Neural progenitor cell (in vitro differentiated cells): ENCODE data around the gene PRX.

Source experiments
- EZH2 ChIP-seq: fragments of 200-600 bp; sonication (generic); IDR thresholded peaks from 2 replicates; pipeline ENCODE4 v1.6.1; 2017; ENCODE audit warnings: antibody characterized with exemption, mild to moderate bottlenecking, moderate library complexity
- TF ChIP-seq, protein P1 (sequence below): fragments of 200-600 bp; sonication (generic); IDR thresholded peaks from 2 replicates; pipeline ENCODE4 v1.5.1; 2017; ENCODE audit warnings: antibody characterized with exemption, mild to moderate bottlenecking

GRCh38 chr19:40381321-40381720, 31.9 kb downstream of the PRX start:
- TF ChIP-seq, protein P1, sequence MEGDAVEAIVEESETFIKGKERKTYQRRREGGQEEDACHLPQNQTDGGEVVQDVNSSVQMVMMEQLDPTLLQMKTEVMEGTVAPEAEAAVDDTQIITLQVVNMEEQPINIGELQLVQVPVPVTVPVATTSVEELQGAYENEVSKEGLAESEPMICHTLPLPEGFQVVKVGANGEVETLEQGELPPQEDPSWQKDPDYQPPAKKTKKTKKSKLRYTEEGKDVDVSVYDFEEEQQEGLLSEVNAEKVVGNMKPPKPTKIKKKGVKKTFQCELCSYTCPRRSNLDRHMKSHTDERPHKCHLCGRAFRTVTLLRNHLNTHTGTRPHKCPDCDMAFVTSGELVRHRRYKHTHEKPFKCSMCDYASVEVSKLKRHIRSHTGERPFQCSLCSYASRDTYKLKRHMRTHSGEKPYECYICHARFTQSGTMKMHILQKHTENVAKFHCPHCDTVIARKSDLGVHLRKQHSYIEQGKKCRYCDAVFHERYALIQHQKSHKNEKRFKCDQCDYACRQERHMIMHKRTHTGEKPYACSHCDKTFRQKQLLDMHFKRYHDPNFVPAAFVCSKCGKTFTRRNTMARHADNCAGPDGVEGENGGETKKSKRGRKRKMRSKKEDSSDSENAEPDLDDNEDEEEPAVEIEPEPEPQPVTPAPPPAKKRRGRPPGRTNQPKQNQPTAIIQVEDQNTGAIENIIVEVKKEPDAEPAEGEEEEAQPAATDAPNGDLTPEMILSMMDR: no peak
- no peak for TF ChIP-seq EZH2
